H1 (cell line): ENCODE data around the gene ZNF606. TPM values are rescaled to one million over a fixed set of nuclear protein-coding genes. Genes with fewer than 3 reads are reported as not detected.

Source experiments
- ASH2L ChIP-seq: fragments of 200-600, 300-600 bp; sonication (generic); IDR thresholded peaks from one replicate; pipeline ENCODE4 v1.7.1; 2017; ENCODE audit warnings: low read length
- CBX5 ChIP-seq: fragments of 300-800, 300-1000 bp; sonication (generic); IDR thresholded peaks from 2 replicates; pipeline ENCODE4 v1.7.1; 2016; ENCODE audit warnings: antibody characterized with exemption, low read length, low read depth
- CBX8 ChIP-seq: fragments of 300-800, 300-1000 bp; sonication (generic); IDR thresholded peaks from 2 replicates; pipeline ENCODE4 v1.7.1; 2016; ENCODE audit warnings: low read depth, low read length, borderline replicate concordance
- CHD2 ChIP-seq: IDR thresholded peaks from 2 replicates; pipeline ENCODE4 v1.6.1; 2012; ENCODE audit warnings: low read length, improper control_type of control experiment
- EGR1 ChIP-seq: IDR thresholded peaks from 2 replicates; pipeline ENCODE4 v1.6.1; 2011; ENCODE audit warnings: low read depth, low read length, borderline replicate concordance
- HDAC2 ChIP-seq, 2 experiments: fragments of 300-600 bp in 1 of 2; sonication (generic) in 1 of 2; IDR thresholded peaks; 2 replicates each; pipeline ENCODE4 v1.6.1; 2011 to 2012; ENCODE audit warnings: low read depth in 2 of 2, low read length in 2 of 2, mild to moderate bottlenecking in 2 of 2, moderate library complexity in 2 of 2, borderline replicate concordance in 1 of 2, inconsistent platforms in 1 of 2
- KDM4A ChIP-seq: IDR thresholded peaks from one replicate; pipeline ENCODE4 v1.7.1; 2012; ENCODE audit warnings: low read depth, mild to moderate bottlenecking, moderate library complexity, low read length, inconsistent platforms; ENCODE audit not compliant: severe bottlenecking
- MAX ChIP-seq: IDR thresholded peaks from 2 replicates; pipeline ENCODE4 v1.6.1; 2012; ENCODE audit warnings: inconsistent platforms
- PHF8 ChIP-seq: fragments of 200-600 bp; sonication (generic); conservative IDR thresholded peaks from 2 replicates; pipeline ENCODE4 v1.7.1; 2012; ENCODE audit warnings: low read depth, mild to moderate bottlenecking, inconsistent platforms, low read length, moderate library complexity
- RBBP5 ChIP-seq: IDR thresholded peaks from 2 replicates; pipeline ENCODE4 v1.7.1; 2012; ENCODE audit warnings: low read depth, mild to moderate bottlenecking, inconsistent platforms, low read length, moderate library complexity, borderline replicate concordance
- RXRA ChIP-seq: IDR thresholded peaks from 2 replicates; pipeline ENCODE4 v1.6.1; 2011; ENCODE audit warnings: low read depth, mild to moderate bottlenecking, low read length, moderate library complexity; ENCODE audit not compliant: insufficient read depth
- SIN3A ChIP-seq, 2 experiments: IDR thresholded peaks in 1 of 2; conservative IDR thresholded peaks in 1 of 2; 2 replicates each; pipeline ENCODE4 v1.6.1; 2011 to 2012; ENCODE audit warnings: low read length in 2 of 2, improper control_type of control experiment in 1 of 2, low read depth in 1 of 2, mild to moderate bottlenecking in 1 of 2
- SIRT6 ChIP-seq: IDR thresholded peaks from one replicate; pipeline ENCODE4 v1.7.1; 2012; ENCODE audit warnings: low read length, inconsistent platforms
- SP1 ChIP-seq: IDR thresholded peaks from 2 replicates; pipeline ENCODE4 v1.6.1; 2011; ENCODE audit warnings: low read depth, low read length
- TAF1 ChIP-seq: IDR thresholded peaks from 2 replicates; pipeline ENCODE4 v1.6.1; 2011; ENCODE audit warnings: mild to moderate bottlenecking, low read depth, low read length
- TAF7 ChIP-seq: optimal IDR thresholded peaks from 2 replicates; pipeline ENCODE3; 2011; ENCODE audit warnings: low read depth, mild to moderate bottlenecking, inconsistent platforms, low read length, moderate library complexity, borderline replicate concordance
- TCF12 ChIP-seq: IDR thresholded peaks from 2 replicates; pipeline ENCODE4 v1.6.1; 2011; ENCODE audit warnings: low read depth, mild to moderate bottlenecking, low read length
- YY1 ChIP-seq: IDR thresholded peaks from 2 replicates; pipeline ENCODE4 v1.6.1; 2011; ENCODE audit warnings: low read depth, mild to moderate bottlenecking, low read length
- polyA plus RNA-seq, 7 experiments: library from polyadenylated mRNA; depleted of rRNA in 3 of 7; stranded (reverse) in 5 of 7; unstranded in 2 of 7; fragments of >200 nt in 5 of 7; fragments of 200-250 nt in 2 of 7; gene quantifications; 1 replicate in 5 of 7; 2 replicates in 1 of 7; 4 replicates in 1 of 7; pipeline versions ENCODE4 v1.2.1 to v1.2.3, GENCODE V29; 2011 to 2013; ENCODE audit warnings: missing spikeins in 2 of 7, mixed read lengths in 2 of 7
- total RNA-seq: library from RNA; stranded (reverse); fragmentation: NEBNext Ultra II Directional; extraction: Animal tissue kit (Norgen Biotek cat#: 25700); gene quantifications from 2 replicates; pipeline ENCODE4 v1.2.1, GENCODE V29; 2021

The ZNF606 gene
- total and polyA plus RNA-seq, 2 of the 8 experiments (the other 6 are each of a cell fraction or from before 2014, with no cell fraction given): 5.2 to 19.3 TPM

DNA sequence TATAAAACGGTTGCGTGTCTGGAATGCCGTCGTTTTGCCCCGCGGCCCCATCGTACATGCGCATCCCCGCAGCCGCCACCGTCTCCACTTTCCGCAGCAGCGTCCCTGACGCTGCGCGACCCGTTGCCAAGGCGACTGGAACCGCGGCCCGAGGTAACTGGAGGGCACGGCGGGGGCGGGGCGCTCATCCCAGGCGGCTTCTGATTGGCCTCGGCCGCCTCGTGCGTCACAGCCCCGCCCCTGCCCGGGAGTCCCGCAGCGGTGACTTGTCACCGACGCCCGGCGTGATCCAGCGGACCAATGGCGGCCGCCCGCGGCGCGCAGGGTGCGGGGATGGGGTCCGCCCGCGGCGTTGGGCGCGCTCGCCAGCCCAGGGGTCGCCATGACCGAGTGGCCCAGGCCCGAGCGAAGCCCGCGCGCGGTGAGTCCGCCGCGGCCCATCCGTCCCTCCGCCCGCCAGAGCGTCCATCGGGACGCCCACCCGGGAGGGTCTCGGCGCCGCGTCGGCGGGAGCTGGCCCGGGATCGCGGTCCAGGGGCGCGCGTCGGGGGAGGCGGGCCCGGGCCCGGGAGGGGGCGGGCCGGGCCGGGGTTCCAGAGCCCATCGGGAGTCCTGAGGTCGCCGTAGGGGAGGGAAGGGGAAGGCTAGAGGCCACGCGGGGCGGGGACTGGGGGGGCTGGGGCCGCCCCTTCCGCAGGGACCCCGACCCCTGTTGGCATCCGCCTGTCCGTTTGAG is 31.3 kb upstream of the ZNF606 start, which contains the start of gene ZSCAN1 (continued):
- TF ChIP-seq TAF7 (no peak), TAF1 (peak; percentile 47; the same call in 1 of the 2 replicates), SIN3A (conservative IDR thresholded peaks at IDR 0.05 in 1 of 2, IDR thresholded peaks at IDR 0.05 in 1 of 2; ENCODE audit: low read depth in 1 of 2, low read length in 2 of 2) (peak in 1 of 2 experiments; percentile 92; a peak in 2 of 4 replicates), SP1 (peak; percentile 64; the same call in 1 of the 2 replicates), RBBP5 (peak; percentile 77; the same call in 1 of the 2 replicates), ASH2L (no peak), MAX (peak; percentile 52; the same call in 1 of the 2 replicates), KDM4A (peak; percentile 86), CHD2 (0 out of 2 replicates have a peak, but pooled peaks have one; percentile 29), CBX8 (no peak), PHF8 (peak; percentile 71), TCF12 (no peak), EGR1 (peak; percentile 51; the same call in 1 of the 2 replicates), RXRA (peak; percentile 72; the same call in 1 of the 2 replicates), YY1 (peak; percentile 76), HDAC2 (IDR thresholded peaks at IDR 0.05; ENCODE audit: borderline replicate concordance in 1 of 2, low read depth in 2 of 2, low read length in 2 of 2) (peak in 1 of 2 experiments; percentile 56; a peak in 1 of 4 replicates), CBX5 (no peak), SIRT6 (no peak)
